A549 (cell line): ENCODE measurements around the gene COA8.

Source experiments
- CTCF ChIP-seq: fragments of >200 bp; sonication (Bioruptor Twin); formaldehyde crosslinking; IDR thresholded peaks from 3 replicates; pipeline ENCODE4 v1.5.1; 2016
- JUN ChIP-seq, 2 experiments: fragments of >200 bp; sonication (Bioruptor Twin); formaldehyde crosslinking; IDR thresholded peaks; 2 replicates in 1 of 2; 3 replicates in 1 of 2; pipeline ENCODE4 v1.6.1; 2016 to 2017
- PHF8 ChIP-seq: fragments of 200-600 bp; sonication (generic); IDR thresholded peaks from 2 replicates; pipeline ENCODE4 v1.6.1; 2016; ENCODE audit warnings: low read depth, mild to moderate bottlenecking, antibody characterized with exemption, moderate library complexity, borderline replicate concordance
- POLR2AphosphoS2 ChIP-seq: conservative IDR thresholded peaks from 2 replicates; pipeline ENCODE4 v1.6.1; 2012; ENCODE audit warnings: low read length, improper control_type of control experiment, inconsistent platforms
- RAD21 ChIP-seq, 2 experiments: fragments of >200 bp in 1 of 2; sonication (Bioruptor Twin) in 1 of 2; formaldehyde crosslinking in 1 of 2; IDR thresholded peaks in 1 of 2; conservative IDR thresholded peaks in 1 of 2; 2 replicates in 1 of 2; 3 replicates in 1 of 2; pipeline ENCODE4 v1.6.1; 2012 to 2018; ENCODE audit warnings: inconsistent platforms in 1 of 2
- RNF2 ChIP-seq: fragments of 200-600 bp; sonication (generic); IDR thresholded peaks from 2 replicates; pipeline ENCODE4 v1.6.1; 2016; ENCODE audit warnings: low read depth, mild to moderate bottlenecking, antibody characterized with exemption, moderate library complexity, borderline replicate concordance
- TF ChIP-seq, protein P1 (sequence below): fragments of 150-350 bp; IDR thresholded peaks from 2 replicates; pipeline ENCODE4 v1.6.1; 2014; ENCODE audit warnings: low read depth, mild to moderate bottlenecking, low read length

DNA sequence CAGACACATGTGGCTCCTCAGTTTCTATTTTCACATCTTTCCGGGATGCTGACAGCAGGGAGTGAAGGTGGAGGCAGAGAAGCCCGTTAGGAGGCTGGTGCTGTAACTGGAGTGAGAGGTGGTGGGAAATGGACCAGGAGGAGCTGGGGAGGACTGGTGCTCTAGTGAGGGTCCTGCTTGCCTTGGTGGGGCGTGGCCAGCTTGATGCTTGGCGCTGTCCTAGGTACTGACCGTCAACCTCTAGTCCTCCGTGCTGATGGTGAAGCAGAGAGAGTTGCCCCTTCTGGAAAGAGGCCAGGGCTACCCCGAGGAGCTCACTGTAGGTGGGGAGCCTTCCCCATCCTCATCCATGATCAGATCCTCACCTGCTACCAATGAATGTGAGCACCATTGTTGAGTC is 32.4 kb upstream of the COA8 start:
- TF ChIP-seq CTCF (no peak), RNF2 (no peak), JUN (IDR thresholded peaks at IDR 0.05) (no peak), RAD21 (conservative IDR thresholded peaks at IDR 0.05 in 1 of 2, IDR thresholded peaks at IDR 0.05 in 1 of 2) (no peak), PHF8 (no peak), POLR2AphosphoS2 (no peak)
- TF ChIP-seq, protein P1, sequence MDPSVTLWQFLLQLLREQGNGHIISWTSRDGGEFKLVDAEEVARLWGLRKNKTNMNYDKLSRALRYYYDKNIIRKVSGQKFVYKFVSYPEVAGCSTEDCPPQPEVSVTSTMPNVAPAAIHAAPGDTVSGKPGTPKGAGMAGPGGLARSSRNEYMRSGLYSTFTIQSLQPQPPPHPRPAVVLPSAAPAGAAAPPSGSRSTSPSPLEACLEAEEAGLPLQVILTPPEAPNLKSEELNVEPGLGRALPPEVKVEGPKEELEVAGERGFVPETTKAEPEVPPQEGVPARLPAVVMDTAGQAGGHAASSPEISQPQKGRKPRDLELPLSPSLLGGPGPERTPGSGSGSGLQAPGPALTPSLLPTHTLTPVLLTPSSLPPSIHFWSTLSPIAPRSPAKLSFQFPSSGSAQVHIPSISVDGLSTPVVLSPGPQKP, result no peak
